Activated CD4-positive, alpha-beta T cell treated with anti-CD3 and anti-CD28 coated beads, Interleukin-2, amount 10 ng/mL, durations not matched to agents 24 days and 14 days (primary cell): ENCODE results near the gene SLC51B. TPM values are rescaled to one million over a fixed set of nuclear protein-coding genes. Genes with fewer than 3 reads are reported as not detected.
"Not testable (repeated sequence)": the region's sequence is repeated elsewhere in the genome, so short reads cannot be mapped to it uniquely, and the experiment has no call there.

Experiments
- DNase-seq: peaks from one replicate; pipeline ENCODE4 v3.0.0; 2022
- H3K27ac Mint-ChIP-seq: one replicate; pipeline ENCODE4 v1.8.0; 2022; ENCODE audit warnings: mild to moderate bottlenecking, mixed read lengths
- H3K27me3 Mint-ChIP-seq: one replicate; pipeline ENCODE4 v1.8.0; 2022; ENCODE audit warnings: mixed read lengths
- H3K36me3 Mint-ChIP-seq: one replicate; pipeline ENCODE4 v1.8.0; 2022; ENCODE audit warnings: low read depth, mild to moderate bottlenecking, mixed read lengths
- H3K4me1 Mint-ChIP-seq: one replicate; pipeline ENCODE4 v1.8.0; 2021; ENCODE audit warnings: mixed read lengths
- H3K4me3 Mint-ChIP-seq: one replicate; pipeline ENCODE4 v1.8.0; 2022; ENCODE audit warnings: mild to moderate bottlenecking, moderate library complexity, mixed read lengths
- H3K9me3 Mint-ChIP-seq: one replicate; pipeline ENCODE4 v1.8.0; 2021; ENCODE audit warnings: mixed read lengths
- intact Hi-C: fragments of 100-400 bp; cut with micrococcal nuclease; formaldehyde crosslinking; loops from one replicate; pipeline ENCODE4 v1.15.1; 2023
- total RNA-seq: library from RNA; stranded (reverse); gene quantifications from 2 replicates; pipeline ENCODE4 v1.2.3, GENCODE V29; 2022

SLC51B gene
- total RNA-seq = not detected in 2 replicates

GRCh38 chr15:65044724-65045481 lies at the start of gene SLC51B:
TSS of gene SLC51B (plus strand) at chr15:65045387. CDS start at chr15:65050005, 4,618 bp downstream.
- no peak for DNase-seq
- peaks cover 13% of the 10 kb centered on the region for H3K4me1 Mint-ChIP-seq

DNA sequence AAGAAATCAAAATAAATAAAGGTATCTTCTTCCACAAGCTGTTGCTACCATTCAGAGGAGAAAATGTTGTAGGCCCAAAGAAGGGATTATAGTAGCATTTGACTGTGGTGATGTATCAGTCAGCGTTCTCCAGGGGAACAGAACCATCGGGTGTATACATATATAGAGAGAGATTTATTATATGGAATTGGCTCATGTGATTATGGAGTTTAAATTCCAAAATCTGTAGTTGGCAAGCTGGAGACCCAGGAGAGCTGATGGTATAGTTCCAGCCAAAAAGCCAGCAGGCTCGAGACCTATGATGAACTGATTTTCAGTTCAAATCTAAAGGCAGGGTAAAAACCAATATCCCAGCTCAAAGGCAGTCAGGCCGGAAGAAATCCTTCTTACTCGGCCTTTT lies 48.1 kb upstream of the SLC51B start:
- Mint-ChIP-seq H3K36me3 (no peaks in the 10 kb centered on the region), H3K4me1 (peaks cover 4% of the 10 kb centered on the region), H3K4me3 (no peak overlapping the region), H3K9me3 (no peaks in the 10 kb centered on the region), H3K27ac (no peak overlapping the region), H3K27me3 (no peaks in the 10 kb centered on the region)
- DNase-seq = no peak
- intact Hi-C loops = no loop called here

More at GRCh38 chr15:65044724-65045481, at the start of gene SLC51B:
- no peak within 1 kb of the TSS for H3K4me3 Mint-ChIP-seq
- H3K27me3 Mint-ChIP-seq = peaks cover 4% of the 10 kb centered on the region
- H3K27ac Mint-ChIP-seq = no peak within 1 kb of the TSS
- no peaks in the 10 kb centered on the region for H3K36me3 Mint-ChIP-seq
- intact Hi-C loops = loop anchor here (10.0 kb wide), 1 partner anchor 90 kb away; the partner anchor contains the start of gene PDCD7
- no peaks in the 10 kb centered on the region for H3K9me3 Mint-ChIP-seq

GRCh38 chr15:64997745-64998375 lies 47.3 kb upstream of the SLC51B start:
- H3K4me3 Mint-ChIP-seq = no peak overlapping the region
- H3K9me3 Mint-ChIP-seq = no peaks in the 10 kb centered on the region

GRCh38 chr15:65004993-65005392 lies 40.2 kb upstream of the SLC51B start:
- H3K27ac Mint-ChIP-seq = no peak overlapping the region
- no peak for DNase-seq
- intact Hi-C loops = no loop called here
- H3K4me1 Mint-ChIP-seq = no peaks in the 10 kb centered on the region
- H3K9me3 Mint-ChIP-seq = no peaks in the 10 kb centered on the region
- H3K27me3 Mint-ChIP-seq = no peaks in the 10 kb centered on the region
- peaks cover 10% of the 10 kb centered on the region for H3K36me3 Mint-ChIP-seq
- H3K4me3 Mint-ChIP-seq = no peak overlapping the region

More at GRCh38 chr15:64997745-64998375, 47.3 kb upstream of the SLC51B start:
- Mint-ChIP-seq H3K4me1 (peaks cover 3% of the 10 kb centered on the region), H3K36me3 (peaks cover 2% of the 10 kb centered on the region), H3K27ac (no peak overlapping the region), H3K27me3 (no peaks in the 10 kb centered on the region)
- no peak for DNase-seq
- intact Hi-C loops = no loop called here

DNA sequence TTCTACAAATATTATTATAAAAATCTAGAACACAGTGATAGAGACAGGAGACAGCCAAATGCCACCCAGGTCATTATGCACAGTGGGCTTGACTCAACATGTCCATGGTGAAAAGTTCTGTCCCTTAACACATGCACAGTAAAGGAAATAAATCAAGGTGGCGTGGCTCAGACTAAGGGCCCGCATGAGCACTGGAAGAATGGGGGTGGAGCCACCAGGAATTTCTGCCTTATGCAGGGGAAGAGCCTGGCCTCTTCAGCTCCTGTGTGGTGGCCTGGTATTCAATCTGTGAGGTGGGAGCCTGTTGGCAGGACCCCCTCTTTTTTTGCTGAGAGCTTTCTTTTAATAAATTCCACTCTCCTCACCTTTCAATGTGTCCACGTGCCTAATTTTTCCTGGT lies 38.3 kb upstream of the SLC51B start:
- Mint-ChIP-seq H3K27me3 (no peaks in the 10 kb centered on the region), H3K4me3 (no peak overlapping the region), H3K36me3 (peaks cover 23% of the 10 kb centered on the region), H3K9me3 (no peaks in the 10 kb centered on the region), H3K27ac (no peak overlapping the region), H3K4me1 (no peaks in the 10 kb centered on the region)
- intact Hi-C loops = no loop called here
- DNase-seq = no peak

GRCh38 chr15:65008983-65009382 lies 36.2 kb upstream of the SLC51B start:
- Mint-ChIP-seq H3K9me3 (peaks cover 10% of the 10 kb centered on the region), H3K4me3 (no peak overlapping the region), H3K27ac (no peak overlapping the region), H3K27me3 (no peaks in the 10 kb centered on the region), H3K4me1 (no peaks in the 10 kb centered on the region), H3K36me3 (peaks cover 31% of the 10 kb centered on the region)
- no peak for DNase-seq
- intact Hi-C loops = no loop called here

- H3K36me3 Mint-ChIP-seq = peaks cover 47% of the 10 kb centered on the region
- H3K9me3 Mint-ChIP-seq = peaks cover 10% of the 10 kb centered on the region
Measured at GRCh38 chr15:65011198-65011597, 34.0 kb upstream of the SLC51B start.

DNA sequence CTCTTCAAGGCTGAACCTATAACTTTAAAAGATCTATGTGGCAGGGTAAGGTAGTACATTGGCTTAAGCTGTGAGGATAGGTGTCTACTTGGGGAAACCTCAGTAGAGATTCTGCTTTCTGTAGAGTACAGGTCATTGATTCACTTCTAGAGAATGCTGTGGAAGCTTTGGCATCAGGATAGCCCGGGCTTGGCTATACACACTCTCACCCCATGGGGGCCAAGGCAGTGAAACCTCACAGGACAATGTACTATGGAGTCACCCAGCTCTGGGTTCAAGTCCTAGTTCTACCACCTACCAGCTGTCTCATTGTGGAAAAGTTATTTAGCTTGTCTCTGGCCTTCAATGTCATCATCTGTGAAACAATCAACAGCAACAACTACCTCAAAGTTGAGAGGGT lies 24.8 kb upstream of the SLC51B start:
- H3K9me3 Mint-ChIP-seq = no peaks in the 10 kb centered on the region
- no peak for DNase-seq
- H3K27me3 Mint-ChIP-seq = no peaks in the 10 kb centered on the region
- peaks cover 1% of the 10 kb centered on the region for H3K4me1 Mint-ChIP-seq
- intact Hi-C loops = no loop called here
- H3K36me3 Mint-ChIP-seq = peaks cover 35% of the 10 kb centered on the region
- H3K4me3 Mint-ChIP-seq = no peak overlapping the region
- no peak overlapping the region for H3K27ac Mint-ChIP-seq

More at GRCh38 chr15:65011198-65011597, 34.0 kb upstream of the SLC51B start:
- intact Hi-C loops, DNase-seq, H3K27ac Mint-ChIP-seq, H3K4me1 Mint-ChIP-seq, H3K27me3 Mint-ChIP-seq, H3K4me3 Mint-ChIP-seq: not testable (repeated sequence)

DNA sequence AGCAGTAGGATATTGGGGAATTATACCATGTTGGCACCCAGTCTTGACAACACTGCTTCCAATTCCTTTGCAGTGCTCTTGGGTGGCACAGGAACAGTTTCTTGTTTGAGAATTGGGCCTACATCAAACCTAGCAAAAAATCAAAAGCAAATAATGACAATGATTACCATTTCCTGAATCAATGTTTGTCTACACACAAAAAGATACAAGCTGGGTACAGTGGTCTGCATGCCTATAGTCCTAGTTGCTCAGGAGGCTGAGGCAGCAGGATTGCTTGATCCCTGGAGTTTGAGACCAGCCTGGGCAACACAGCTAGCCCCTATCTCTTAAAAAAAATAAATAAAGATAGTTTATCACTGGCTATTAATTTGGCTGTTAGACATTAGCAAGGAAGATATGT lies 23.7 kb upstream of the SLC51B start:
- Mint-ChIP-seq H3K27me3 (no peaks in the 10 kb centered on the region), H3K4me1 (peaks cover 1% of the 10 kb centered on the region), H3K36me3 (peaks cover 37% of the 10 kb centered on the region), H3K9me3 (no peaks in the 10 kb centered on the region), H3K4me3 (no peak overlapping the region), H3K27ac (no peak overlapping the region)
- no peak for DNase-seq
- intact Hi-C loops = no loop called here

DNA sequence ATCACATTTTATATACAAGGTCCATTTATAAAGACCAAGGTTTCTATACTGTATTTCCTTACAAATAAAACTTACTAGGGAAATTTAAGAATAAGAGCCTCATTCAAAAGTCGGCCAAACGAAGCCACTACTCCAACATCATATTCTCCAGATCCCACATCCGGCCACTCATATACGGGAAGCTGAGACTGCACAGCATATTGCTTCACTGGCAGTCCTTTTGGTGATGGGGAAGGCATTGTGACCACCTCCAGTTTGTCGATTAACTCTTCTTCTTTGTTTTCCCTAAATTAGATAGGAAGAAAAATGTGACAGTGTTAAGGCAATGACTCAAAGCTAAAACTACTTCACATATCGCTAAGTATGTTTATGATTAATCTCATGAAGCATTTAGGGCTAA lies 18.4 kb upstream of the SLC51B start:
- DNase-seq = no peak
- intact Hi-C loops = no loop called here
- H3K4me3 Mint-ChIP-seq = no peak overlapping the region
- peaks cover 23% of the 10 kb centered on the region for H3K36me3 Mint-ChIP-seq
- H3K27ac Mint-ChIP-seq = no peak overlapping the region
- no peaks in the 10 kb centered on the region for H3K9me3 Mint-ChIP-seq
- peaks cover 7% of the 10 kb centered on the region for H3K27me3 Mint-ChIP-seq
- peaks cover 15% of the 10 kb centered on the region for H3K4me1 Mint-ChIP-seq

GRCh38 chr15:65027593-65027992 lies 17.6 kb upstream of the SLC51B start:
- peaks cover 15% of the 10 kb centered on the region for H3K4me1 Mint-ChIP-seq
- H3K27me3 Mint-ChIP-seq = peaks cover 13% of the 10 kb centered on the region
- no peaks in the 10 kb centered on the region for H3K9me3 Mint-ChIP-seq
- intact Hi-C loops = no loop called here
- DNase-seq = no peak
- H3K27ac Mint-ChIP-seq = no peak overlapping the region
- peak overlapping the region; percentile 93 for H3K4me3 Mint-ChIP-seq
- H3K36me3 Mint-ChIP-seq = peaks cover 23% of the 10 kb centered on the region

DNA sequence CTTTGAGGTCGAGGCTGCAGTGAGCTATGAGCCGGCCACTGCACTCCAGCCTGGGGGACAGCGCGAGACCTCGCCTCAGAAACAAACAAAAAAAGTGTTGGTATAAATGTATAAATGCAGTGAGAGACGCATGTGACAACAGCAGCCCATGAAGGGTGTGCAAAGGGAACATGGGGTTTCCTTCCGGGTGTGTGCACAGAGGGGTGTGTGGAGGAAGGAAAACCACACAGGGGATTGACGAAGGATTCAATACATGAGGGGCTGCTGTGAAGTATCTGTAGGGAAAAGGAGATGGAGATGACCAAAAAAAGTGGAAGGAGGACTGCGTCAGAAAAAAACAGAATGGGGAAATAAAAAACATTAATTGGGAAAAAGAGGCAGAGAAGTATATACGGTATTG lies 16.8 kb upstream of the SLC51B start:
- DNase-seq = peak; percentile 68
- intact Hi-C loops = no loop called here
- peaks cover 23% of the 10 kb centered on the region for H3K36me3 Mint-ChIP-seq
- peaks cover 19% of the 10 kb centered on the region for H3K4me1 Mint-ChIP-seq
- peak overlapping the region; percentile 93 for H3K4me3 Mint-ChIP-seq
- peaks cover 15% of the 10 kb centered on the region for H3K27me3 Mint-ChIP-seq
- no peaks in the 10 kb centered on the region for H3K9me3 Mint-ChIP-seq
- peak overlapping the region; percentile 94 for H3K27ac Mint-ChIP-seq

GRCh38 chr15:65028921-65029735 lies 16.1 kb upstream of the SLC51B start, which contains the start of gene MTFMT:
TSS of gene MTFMT (minus strand) at chr15:65029639. CDS start at chr15:65029613, 26 bp downstream.
- DNase-seq = peak; percentile 97
- intact Hi-C loops = no loop called here
- Mint-ChIP-seq H3K36me3 (peaks cover 23% of the 10 kb centered on the region), H3K27me3 (peaks cover 16% of the 10 kb centered on the region), H3K27ac (peak within 1 kb of the TSS; percentile 94), H3K9me3 (no peaks in the 10 kb centered on the region), H3K4me1 (peaks cover 22% of the 10 kb centered on the region), H3K4me3 (peak within 1 kb of the TSS; percentile 93)
